CD8-positive, alpha-beta memory T cell (primary cell): ENCODE data around the gene SELENOS. TPM values are rescaled to one million over a fixed set of nuclear protein-coding genes. Genes with fewer than 3 reads are reported as not detected.

Source experiments
- CTCF ChIA-PET: fragments of 350-600 bp; sonication (Branson Sonifier 250); formaldehyde crosslinking; loops from one replicate; lab custom pipeline; 2021; ENCODE audit warnings: antibody characterized with exemption; lab: Charles Lee
- POLR2A ChIA-PET: fragments of 350-600 bp; sonication (Branson Sonifier 250); formaldehyde crosslinking; loops from one replicate; lab custom pipeline; 2021; ENCODE audit warnings: antibody characterized with exemption; lab: Charles Lee
- DNase-seq, 5 donors: peaks; one replicate each; pipeline versions ENCODE4 v3.0.0 to v3.0.0-alpha.2; 2020 to 2022; ENCODE audit warnings: mixed read lengths in 1 of 5
- H3K27ac ChIP-seq: one replicate; pipeline ENCODE4 v1.7.0; 2013; ENCODE audit warnings: low read depth, mild to moderate bottlenecking, low read length, moderate library complexity
- H3K27me3 ChIP-seq: 2 replicates; pipeline ENCODE4 v1.7.0; 2013; ENCODE audit warnings: low read length, mild to moderate bottlenecking; ENCODE audit not compliant: insufficient read depth, poor library complexity, severe bottlenecking
- H3K36me3 ChIP-seq: 2 replicates; pipeline ENCODE4 v1.7.0; 2013; ENCODE audit warnings: mild to moderate bottlenecking, low read length, moderate library complexity; ENCODE audit not compliant: insufficient read depth
- H3K4me1 ChIP-seq: 2 replicates; pipeline ENCODE4 v1.7.0; 2013; ENCODE audit warnings: mild to moderate bottlenecking, low read length, moderate library complexity; ENCODE audit not compliant: insufficient read depth
- H3K4me3 ChIP-seq: 2 replicates; pipeline ENCODE4 v1.7.0; 2013; ENCODE audit warnings: mild to moderate bottlenecking, low read length
- H3K9me3 ChIP-seq: 2 replicates; pipeline ENCODE4 v1.7.0; 2013; ENCODE audit warnings: mild to moderate bottlenecking, low read length
- H3K27ac Mint-ChIP-seq, 8 donors: one replicate each; pipeline ENCODE4 v1.8.0; 2020 to 2021; ENCODE audit warnings: mixed read lengths in 8 of 8, mild to moderate bottlenecking in 6 of 8, inconsistent platforms in 3 of 8, moderate library complexity in 3 of 8
- H3K27me3 Mint-ChIP-seq, 2 donors: one replicate each; pipeline ENCODE4 v1.8.0; 2020 to 2021; ENCODE audit warnings: mixed read lengths in 2 of 2, mild to moderate bottlenecking in 1 of 2, moderate library complexity in 1 of 2
- H3K36me3 Mint-ChIP-seq, 3 donors: one replicate each; pipeline ENCODE4 v1.8.0; 2020 to 2021; ENCODE audit warnings: mixed read lengths in 3 of 3, inconsistent platforms in 1 of 3, mild to moderate bottlenecking in 1 of 3
- H3K4me1 Mint-ChIP-seq, 3 donors: one replicate each; pipeline ENCODE4 v1.8.0; 2020 to 2021; ENCODE audit warnings: mixed read lengths in 3 of 3, inconsistent platforms in 1 of 3, mild to moderate bottlenecking in 1 of 3
- H3K4me3 Mint-ChIP-seq, 7 donors: one replicate each; pipeline ENCODE4 v1.8.0; 2020 to 2021; ENCODE audit warnings: mixed read lengths in 7 of 7, mild to moderate bottlenecking in 6 of 7, moderate library complexity in 4 of 7, inconsistent platforms in 2 of 7
- H3K9me3 Mint-ChIP-seq, 5 donors: one replicate each; pipeline ENCODE4 v1.8.0; 2020 to 2022; ENCODE audit warnings: mixed read lengths in 5 of 5, mild to moderate bottlenecking in 3 of 5, moderate library complexity in 2 of 5, inconsistent platforms in 1 of 5
- polyA plus RNA-seq: library from polyadenylated mRNA; unstranded; fragments of 300-500 nt; fragmentation: Illumina TruSeq; gene quantifications from one replicate; pipeline ENCODE4 v1.2.3, GENCODE V29; 2021
- total RNA-seq, 2 experiments: library from RNA; stranded (reverse); gene quantifications; one replicate each; pipeline ENCODE4 v1.2.3, GENCODE V29; 2021

Gene SELENOS
- total and polyA plus RNA-seq, 3 experiments from 2014 or later: 46.7 to 81.2 (median 47.8) TPM

DNA sequence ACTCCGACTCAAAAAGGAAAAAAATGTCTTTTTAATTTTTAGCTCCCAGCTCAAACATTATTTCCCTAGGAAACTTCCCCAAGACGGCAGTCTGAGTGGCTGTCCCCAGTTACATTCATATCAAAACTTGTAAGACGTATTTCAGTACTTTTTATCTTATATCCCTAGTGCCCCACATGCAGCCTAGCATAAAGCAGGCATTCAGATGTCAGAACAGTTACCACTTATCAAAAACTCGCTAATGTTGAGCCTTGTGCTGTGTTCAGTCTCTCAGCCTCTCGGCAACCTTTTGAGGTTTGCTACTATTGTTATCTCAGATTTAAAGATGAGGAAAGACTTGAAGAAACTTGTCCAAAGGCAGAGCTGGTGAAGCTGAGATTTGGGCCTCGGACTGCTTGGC is 6.6 kb upstream of the SELENOS start:
- no peak for DNase-seq
- Mint-ChIP-seq H3K4me1 (peaks cover 11 to 23% (median 11%) of the 10 kb centered on the region in 3 donors), H3K27me3 (no peaks in the 10 kb centered on the region), H3K9me3 (no peaks in the 10 kb centered on the region), H3K4me3 (no peak overlapping the region), H3K27ac (peak overlapping the region in 2 of 8 donors; percentile 36 to 50), H3K36me3 (peaks cover 13 to 81% (median 30%) of the 10 kb centered on the region in 3 donors)
- Histone ChIP-seq H3K36me3 (peaks cover 62% of the 10 kb centered on the region), H3K9me3 (no peaks in the 10 kb centered on the region), H3K4me1 (peaks cover 5% of the 10 kb centered on the region), H3K4me3 (no peak overlapping the region), H3K27ac (no peak overlapping the region), H3K27me3 (no peaks in the 10 kb centered on the region)
- ChIA-PET CTCF (no interaction called here), POLR2A (no interaction called here)

DNA sequence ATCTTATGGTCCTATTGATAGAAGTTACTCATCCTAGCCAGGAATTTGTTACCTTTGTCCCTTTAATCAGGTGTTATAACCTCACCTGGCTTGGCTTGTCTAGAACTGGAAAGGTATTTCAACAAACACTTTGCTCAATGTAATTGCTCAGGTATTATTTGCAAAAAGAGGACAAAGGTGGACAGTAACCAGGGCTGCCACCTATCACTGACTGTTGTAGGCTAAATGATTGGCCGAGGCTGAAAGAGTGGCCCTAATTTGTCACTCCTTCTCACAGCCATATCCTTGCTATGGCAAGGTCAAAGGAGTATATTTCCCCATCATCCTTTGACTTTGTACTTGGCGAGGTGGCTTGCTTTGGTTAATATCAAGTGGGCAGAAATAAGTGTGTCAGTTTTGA is 2.7 kb upstream of the SELENOS start:
- no peak for DNase-seq
- no peaks in the 10 kb centered on the region for H3K9me3 Mint-ChIP-seq
- ChIA-PET POLR2A (no interaction called here), CTCF (interaction anchor here (1.1 kb wide), 1 partner anchor 10 kb away, joined by 3 read pairs; no protein-coding TSS in a partner anchor)
- peaks cover 3 to 62% (median 11%) of the 10 kb centered on the region in 3 donors for H3K36me3 Mint-ChIP-seq
- H3K27me3 ChIP-seq: no peaks in the 10 kb centered on the region
- peak overlapping the region in 3 of 8 donors; percentile 29 to 69 (median 38) for H3K27ac Mint-ChIP-seq
- peaks cover 19 to 27% (median 23%) of the 10 kb centered on the region in 3 donors for H3K4me1 Mint-ChIP-seq
- no peaks in the 10 kb centered on the region for H3K27me3 Mint-ChIP-seq
- peaks cover 36% of the 10 kb centered on the region for H3K36me3 ChIP-seq
- peak overlapping the region in 2 of 7 donors; percentile 10 to 19 for H3K4me3 Mint-ChIP-seq
- no peaks in the 10 kb centered on the region for H3K9me3 ChIP-seq
- peaks cover 18% of the 10 kb centered on the region for H3K4me1 ChIP-seq
- no peak overlapping the region for H3K27ac ChIP-seq
- no peak overlapping the region for H3K4me3 ChIP-seq

DNA sequence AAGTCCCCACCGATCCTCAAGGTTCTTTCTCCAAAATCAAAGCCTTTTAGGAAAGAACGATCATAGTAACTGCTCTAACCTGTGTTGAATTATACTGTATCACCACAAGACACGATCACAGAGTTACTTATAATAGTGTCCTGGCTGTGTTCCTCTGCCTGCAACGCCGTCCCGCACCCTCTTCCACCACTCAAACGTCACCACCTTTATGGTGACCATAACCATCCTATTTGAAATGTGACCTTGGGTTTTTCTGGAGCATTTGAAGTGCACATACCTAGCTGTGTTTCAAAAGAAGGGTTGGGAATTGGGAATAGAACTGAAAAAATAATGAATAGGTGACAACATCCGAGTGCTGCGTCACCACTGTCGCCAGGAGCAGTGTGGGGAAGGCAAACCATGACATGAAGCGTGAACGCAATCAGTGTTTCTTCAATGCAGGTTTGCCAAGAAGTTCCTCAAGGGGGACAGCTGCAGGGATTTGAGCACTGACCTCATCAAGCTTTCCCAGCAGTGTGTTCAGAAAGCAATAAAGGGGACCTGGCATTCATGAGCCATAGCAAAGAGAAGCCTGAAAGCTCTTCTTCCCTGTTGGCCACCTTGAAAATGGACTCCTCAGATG is 769 bp upstream of the SELENOS start:
- H3K4me1 Mint-ChIP-seq: peaks cover 26 to 37% (median 31%) of the 10 kb centered on the region in 3 donors
- no peaks in the 10 kb centered on the region for H3K9me3 Mint-ChIP-seq
- CTCF ChIA-PET: interaction anchor here (1.0 to 1.6 kb wide), 2 partner anchors 11 to 17 kb away, joined by 3 to 4 read pairs; partner anchors contain the start of gene SNRPA1
- peak overlapping the region; percentile 89 to 100 (median 96) for H3K4me3 Mint-ChIP-seq
- DNase-seq: no peak
- peak overlapping the region; percentile 48 for H3K4me3 ChIP-seq
- H3K36me3 ChIP-seq: peaks cover 43% of the 10 kb centered on the region
- H3K27ac ChIP-seq: peak overlapping the region; percentile 33
- no peaks in the 10 kb centered on the region for H3K27me3 ChIP-seq
- no peaks in the 10 kb centered on the region for H3K9me3 ChIP-seq
- H3K4me1 ChIP-seq: peaks cover 18% of the 10 kb centered on the region
- peak overlapping the region; percentile 4 to 94 (median 92) for H3K27ac Mint-ChIP-seq
- POLR2A ChIA-PET: interaction anchor here (0.9 kb wide), 1 partner anchor 17 kb away, joined by 3 read pairs; the partner anchor contains the start of gene SNRPA1
- H3K36me3 Mint-ChIP-seq: peaks cover 8 to 65% (median 27%) of the 10 kb centered on the region in 3 donors
- no peaks in the 10 kb centered on the region for H3K27me3 Mint-ChIP-seq

DNA sequence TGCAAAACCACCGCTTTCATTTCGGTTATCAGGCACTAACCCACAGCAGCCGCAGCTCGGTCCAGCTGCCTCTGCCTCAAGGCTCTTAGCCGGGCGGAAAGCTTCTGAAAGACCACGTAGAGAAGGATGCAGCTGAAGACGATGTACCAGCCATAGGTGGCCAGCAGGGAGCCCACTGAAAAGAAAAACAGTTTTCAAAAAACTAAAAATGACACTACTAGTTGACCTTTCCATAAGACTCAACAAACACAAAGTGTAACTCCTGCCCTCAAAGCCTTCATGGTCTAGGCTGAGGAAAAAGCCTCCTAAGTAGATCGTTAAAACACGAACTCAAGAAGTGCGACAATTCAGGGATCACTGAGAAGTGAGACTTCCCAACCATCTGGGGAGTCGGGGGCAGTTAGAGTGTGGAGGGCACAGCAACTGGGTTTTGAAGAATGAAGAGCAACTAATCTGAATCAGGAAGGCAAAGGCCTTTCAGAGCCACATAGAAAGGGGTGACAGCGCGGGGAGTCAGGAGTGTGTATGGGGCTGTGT is 716 bp downstream of the SELENOS start:
- Mint-ChIP-seq H3K4me3 (peak overlapping the region; percentile 90 to 100 (median 96)), H3K4me1 (peaks cover 26 to 37% (median 31%) of the 10 kb centered on the region in 3 donors), H3K27ac (peak overlapping the region; percentile 80 to 100 (median 94)), H3K9me3 (no peaks in the 10 kb centered on the region), H3K36me3 (peaks cover 9 to 65% (median 26%) of the 10 kb centered on the region in 3 donors), H3K27me3 (no peaks in the 10 kb centered on the region)
- POLR2A ChIA-PET: interaction anchor here (0.7 to 1.6 kb wide), 5 partner anchors 16 to 1621 kb away, joined by 3 to 13 read pairs (median 4); partner anchors contain the start of gene CHSY1
- H3K4me1 ChIP-seq: peaks cover 18% of the 10 kb centered on the region
- H3K27ac ChIP-seq: peak overlapping the region; percentile 87
- H3K9me3 ChIP-seq: no peaks in the 10 kb centered on the region
- H3K4me3 ChIP-seq: peak overlapping the region; percentile 88
- H3K36me3 ChIP-seq: peaks cover 41% of the 10 kb centered on the region
- CTCF ChIA-PET: interaction anchor here (0.7 to 1.6 kb wide), 5 partner anchors 12 to 365 kb away, joined by 3 to 8 read pairs (median 3); partner anchors contain the start of gene SNRPA1
- no peaks in the 10 kb centered on the region for H3K27me3 ChIP-seq
- DNase-seq: peak in 2 of 5 donors; percentile 17 to 29

DNA sequence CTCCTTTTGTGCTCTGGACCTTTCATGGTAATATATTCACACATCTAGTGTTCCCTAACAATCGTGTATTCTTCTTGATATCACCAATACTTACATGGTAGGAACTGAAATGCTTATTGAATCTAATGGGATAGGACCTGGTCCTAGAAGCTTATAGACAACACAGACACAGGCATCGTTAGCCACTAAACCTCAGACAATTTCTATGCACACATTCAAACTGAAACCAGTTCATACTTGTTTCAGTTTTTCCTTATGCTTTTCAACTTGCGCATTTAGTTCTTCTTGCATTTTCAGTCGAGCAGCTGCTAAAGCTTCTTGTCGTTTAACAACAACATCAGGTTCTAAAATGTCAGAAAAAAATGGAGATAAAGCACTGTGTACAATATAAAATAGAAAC is 2.3 kb downstream of the SELENOS start:
- POLR2A ChIA-PET: interaction anchor here (1.6 kb wide), 1 partner anchor 18 kb away, joined by 4 read pairs; no protein-coding TSS in a partner anchor
- CTCF ChIA-PET: interaction anchor here (1.3 kb wide), 1 partner anchor 11 kb away, joined by 3 read pairs; no protein-coding TSS in a partner anchor
- no peak for DNase-seq
- Mint-ChIP-seq H3K4me3 (peak overlapping the region in 2 of 7 donors; percentile 41 to 70), H3K27ac (peak overlapping the region in 6 of 8 donors; percentile 52 to 91 (median 78)), H3K4me1 (peaks cover 26 to 37% (median 35%) of the 10 kb centered on the region in 3 donors), H3K9me3 (no peaks in the 10 kb centered on the region), H3K27me3 (no peaks in the 10 kb centered on the region), H3K36me3 (peaks cover 15 to 67% (median 31%) of the 10 kb centered on the region in 3 donors)
- H3K4me3 ChIP-seq: no peak overlapping the region
- H3K36me3 ChIP-seq: peaks cover 44% of the 10 kb centered on the region
- no peaks in the 10 kb centered on the region for H3K27me3 ChIP-seq
- H3K9me3 ChIP-seq: no peaks in the 10 kb centered on the region
- peaks cover 18% of the 10 kb centered on the region for H3K4me1 ChIP-seq
- H3K27ac ChIP-seq: no peak overlapping the region

DNA sequence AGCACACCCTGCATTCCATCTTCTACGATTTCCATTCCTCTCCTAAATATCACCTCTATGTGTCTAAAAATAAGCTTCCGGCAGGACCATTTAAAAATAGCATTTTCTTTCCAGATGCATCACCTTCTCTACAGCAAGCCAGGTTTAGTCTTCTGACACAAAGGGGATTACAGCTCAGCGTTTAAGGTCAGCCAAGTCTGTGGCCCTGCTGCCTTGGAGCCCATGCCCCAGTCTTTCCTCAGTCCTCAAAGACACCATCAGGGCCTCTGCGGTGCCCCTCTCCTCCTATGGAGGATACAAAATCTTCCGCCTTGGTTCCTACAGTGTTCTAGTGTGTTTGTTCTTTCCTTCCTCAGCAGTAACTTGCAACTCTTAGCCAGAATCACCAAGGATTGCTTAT is 3.8 kb downstream of the SELENOS start:
- peak overlapping the region in 2 of 8 donors; percentile 55 to 91 for H3K27ac Mint-ChIP-seq
- H3K36me3 Mint-ChIP-seq: peaks cover 15 to 75% (median 37%) of the 10 kb centered on the region in 3 donors
- no peak overlapping the region for H3K4me3 ChIP-seq
- H3K27me3 Mint-ChIP-seq: no peaks in the 10 kb centered on the region
- no peak for DNase-seq
- peak overlapping the region in 1 of 7 donors; percentile 70 for H3K4me3 Mint-ChIP-seq
- H3K9me3 ChIP-seq: no peaks in the 10 kb centered on the region
- H3K36me3 ChIP-seq: peaks cover 47% of the 10 kb centered on the region
- ChIA-PET CTCF (interaction anchor here (0.6 to 2.2 kb wide), 5 partner anchors 12 to 258 kb away, joined by 3 to 8 read pairs (median 4); partner anchors contain the start of gene CHSY1), POLR2A (no interaction called here)
- peaks cover 18% of the 10 kb centered on the region for H3K4me1 ChIP-seq
- H3K27ac ChIP-seq: no peak overlapping the region
- no peaks in the 10 kb centered on the region for H3K27me3 ChIP-seq
- H3K9me3 Mint-ChIP-seq: no peaks in the 10 kb centered on the region
- peaks cover 26 to 41% (median 35%) of the 10 kb centered on the region in 3 donors for H3K4me1 Mint-ChIP-seq

DNA sequence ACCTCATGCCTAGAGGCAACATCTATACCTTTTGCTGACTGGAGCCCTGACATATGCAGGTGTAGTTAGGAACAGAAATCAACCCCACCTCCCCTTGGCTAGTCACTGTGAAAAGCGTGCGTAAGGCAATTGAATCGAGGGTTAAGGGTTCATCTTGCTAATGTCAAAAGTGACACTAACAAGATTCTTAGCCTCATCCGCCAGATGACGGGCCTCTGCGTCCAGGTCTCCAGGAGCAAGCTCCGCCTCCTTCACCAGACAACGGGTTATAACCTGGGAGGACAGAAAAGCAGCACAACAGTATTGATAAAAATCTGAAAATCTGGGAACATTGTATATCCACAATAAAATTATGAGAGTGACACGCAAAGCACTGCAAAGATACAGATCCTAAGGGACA is 4.7 kb downstream of the SELENOS start:
- Histone ChIP-seq H3K4me3 (no peak overlapping the region), H3K27me3 (no peaks in the 10 kb centered on the region), H3K36me3 (peaks cover 47% of the 10 kb centered on the region), H3K27ac (no peak overlapping the region), H3K9me3 (no peaks in the 10 kb centered on the region), H3K4me1 (peaks cover 12% of the 10 kb centered on the region)
- POLR2A ChIA-PET: no interaction called here
- Mint-ChIP-seq H3K4me3 (no peak overlapping the region), H3K36me3 (peaks cover 15 to 75% (median 37%) of the 10 kb centered on the region in 3 donors), H3K27ac (peak overlapping the region in 4 of 8 donors; percentile 12 to 91 (median 40)), H3K4me1 (peaks cover 21 to 34% (median 27%) of the 10 kb centered on the region in 3 donors), H3K9me3 (no peaks in the 10 kb centered on the region), H3K27me3 (no peaks in the 10 kb centered on the region)
- no peak for DNase-seq
- CTCF ChIA-PET: interaction anchor here (1.2 to 2.2 kb wide), 3 partner anchors 16 to 25 kb away, joined by 3 to 8 read pairs (median 4); partner anchors contain the start of gene CHSY1
